A673 (cell line): ENCODE data around the gene ABCF1. TPM values are rescaled to one million over a fixed set of nuclear protein-coding genes. Genes with fewer than 3 reads are reported as not detected.
A peak's percentile ranks its signal among the peaks of the same experiment; 100 is the strongest.

Experiments used
- BruUV-seq: library from RNA; stranded (reverse); fragments of 400-500 nt; replicated peaks from 2 replicates; lab custom pipeline; 2021; lab: Mats Ljungman, UMichigan
- CTCF ChIA-PET: fragments of 300-600 bp; sonication (Branson Sonifier 250); formaldehyde crosslinking; loops from one replicate; lab custom pipeline; 2022; ENCODE audit warnings: antibody characterized with exemption; lab: Charles Lee
- POLR2A ChIA-PET: fragments of 300-600 bp; sonication (Branson Sonifier 250); formaldehyde crosslinking; loops from one replicate; lab custom pipeline; 2022; ENCODE audit warnings: antibody characterized with exemption; ENCODE audit not compliant: low non-redundant PET; lab: Charles Lee
- DNase-seq: peaks from one replicate; pipeline ENCODE4 v3.0.0-alpha.2; 2015; ENCODE audit warnings: low spot score
- H3K27ac ChIP-seq: fragments of 200-600 bp; sonication (generic); 2 replicates; pipeline ENCODE4 v1.5.1; 2016; ENCODE audit warnings: mixed run types, low read depth, mild to moderate bottlenecking, mixed read lengths, antibody characterized with exemption, low read length; ENCODE audit not compliant: poor library complexity, severe bottlenecking
- H3K27me3 ChIP-seq: fragments of 200-600 bp; sonication (generic); replicated peaks from 2 replicates; pipeline ENCODE4 v1.6.1; 2017; ENCODE audit warnings: mixed run types, low read depth, mild to moderate bottlenecking, mixed read lengths, antibody characterized with exemption, low read length; ENCODE audit not compliant: insufficient read depth, poor library complexity
- H3K36me3 ChIP-seq: fragments of 200-600 bp; sonication (generic); 2 replicates; pipeline ENCODE4 v1.6.1; 2016; ENCODE audit warnings: mixed run types, mild to moderate bottlenecking, mixed read lengths, antibody characterized with exemption, low read length; ENCODE audit not compliant: insufficient read depth, poor library complexity, severe bottlenecking
- H3K4me1 ChIP-seq: fragments of 200-600 bp; sonication (generic); 2 replicates; pipeline ENCODE4 v1.6.1; 2017; ENCODE audit warnings: mixed run types, mild to moderate bottlenecking, mixed read lengths, antibody characterized with exemption, low read length; ENCODE audit not compliant: insufficient read depth, poor library complexity, severe bottlenecking
- H3K4me3 ChIP-seq: fragments of 200-600 bp; sonication (generic); 2 replicates; pipeline ENCODE4 v1.5.1; 2016; ENCODE audit warnings: low read depth, mixed run types, mild to moderate bottlenecking, mixed read lengths, low read length; ENCODE audit not compliant: poor library complexity, severe bottlenecking
- H3K9me3 ChIP-seq: fragments of 200-600 bp; sonication (generic); 2 replicates; pipeline ENCODE4 v1.6.1; 2016; ENCODE audit warnings: mixed run types, low read depth, mild to moderate bottlenecking, mixed read lengths, antibody characterized with exemption, low read length; ENCODE audit not compliant: poor library complexity, severe bottlenecking
- CTCF ChIP-seq: fragments of 300-800, 200-600 bp; sonication (generic); conservative IDR thresholded peaks from 2 replicates; pipeline ENCODE4 v1.5.1; 2017; ENCODE audit warnings: low read depth, mild to moderate bottlenecking, antibody characterized with exemption, low read length, moderate library complexity, mixed read lengths
- EZH2 ChIP-seq: fragments of 200-600 bp; sonication (generic); IDR thresholded peaks from 2 replicates; pipeline ENCODE4 v1.6.1; 2017; ENCODE audit warnings: borderline replicate concordance, low read depth, mild to moderate bottlenecking, mixed read lengths, antibody characterized with exemption, low read length; ENCODE audit not compliant: poor library complexity, severe bottlenecking
- intact Hi-C: fragments of 100-400 bp; cut with micrococcal nuclease; formaldehyde crosslinking; loops from one replicate; pipeline ENCODE4 v1.10.0; 2022; ENCODE audit not compliant: unreplicated experiment
- total RNA-seq: library from RNA; stranded (reverse); gene quantifications from 2 replicates; pipeline ENCODE4 v1.2.3, GENCODE V29; 2021

The ABCF1 gene
- total RNA-seq, 1 experiment from 2014 or later = 119 TPM

GRCh38 chr6:30598912-30599624, 27.8 kb downstream of the ABCF1 start:
- POLR2A ChIA-PET = interaction anchor here (0.6 kb wide), 3 partner anchors 29 to 241 kb away, joined by 3 to 5 read pairs (median 4); no protein-coding TSS in a partner anchor
- no peak overlapping the region for H3K4me3 ChIP-seq
- intact Hi-C loops = loop anchor here (5.0 kb wide), 1 partner anchor 57 kb away; no protein-coding TSS in a partner anchor
- peaks cover 52% of the 10 kb centered on the region for H3K36me3 ChIP-seq
- no peaks in the 10 kb centered on the region for H3K4me1 ChIP-seq
- CTCF ChIA-PET = interaction anchor here (0.7 to 1.3 kb wide), 2 partner anchors 53 to 117 kb away, joined by 3 to 4 read pairs; no protein-coding TSS in a partner anchor
- no peak for DNase-seq
- no TSS peak for BruUV-seq
- H3K9me3 ChIP-seq = no peaks in the 10 kb centered on the region
- H3K27me3 ChIP-seq = no peaks in the 10 kb centered on the region
- TF ChIP-seq EZH2 (no peak), CTCF (no peak)
- no peak overlapping the region for H3K27ac ChIP-seq

GRCh38 chr6:30599625-30600324, 28.5 kb downstream of the ABCF1 start:
- intact Hi-C loops = loop anchor here (5.0 kb wide), 1 partner anchor 57 kb away; no protein-coding TSS in a partner anchor
- TF ChIP-seq CTCF = no peak
- TF ChIP-seq EZH2 = no peak
- no peak overlapping the region for H3K27ac ChIP-seq
- CTCF ChIA-PET = interaction anchor here (1.3 kb wide), 1 partner anchor 118 kb away, joined by 4 read pairs; no protein-coding TSS in a partner anchor
- DNase-seq = no peak
- H3K36me3 ChIP-seq = peaks cover 53% of the 10 kb centered on the region
- POLR2A ChIA-PET = interaction anchor here (0.6 kb wide), 1 partner anchor 240 kb away, joined by 4 read pairs; no protein-coding TSS in a partner anchor
- no peaks in the 10 kb centered on the region for H3K27me3 ChIP-seq
- no peaks in the 10 kb centered on the region for H3K4me1 ChIP-seq
- no TSS peak for BruUV-seq
- H3K4me3 ChIP-seq = no peak overlapping the region
- no peaks in the 10 kb centered on the region for H3K9me3 ChIP-seq

- intact Hi-C loops = no loop called here
- Histone ChIP-seq H3K27ac (no peak overlapping the region), H3K9me3 (no peaks in the 10 kb centered on the region), H3K36me3 (peaks cover 59% of the 10 kb centered on the region), H3K4me3 (no peak overlapping the region), H3K27me3 (no peaks in the 10 kb centered on the region), H3K4me1 (no peaks in the 10 kb centered on the region)
- TF ChIP-seq CTCF = no peak
- no peak for TF ChIP-seq EZH2
- POLR2A ChIA-PET = no interaction called here
- CTCF ChIA-PET = no interaction called here
- BruUV-seq = TSS peak; percentile 15
- no peak for DNase-seq
Measured at GRCh38 chr6:30600451-30600961, 29.3 kb downstream of the ABCF1 start.
